ENCODE data around the gene REEP5. TPM values are rescaled to one million over a fixed set of nuclear protein-coding genes. Genes with fewer than 3 reads are reported as not detected.

REEP5 gene
- total RNA-seq, 4 donors from 2014 or later, result 67.2 to 116 (median 89.9) TPM

DNA sequence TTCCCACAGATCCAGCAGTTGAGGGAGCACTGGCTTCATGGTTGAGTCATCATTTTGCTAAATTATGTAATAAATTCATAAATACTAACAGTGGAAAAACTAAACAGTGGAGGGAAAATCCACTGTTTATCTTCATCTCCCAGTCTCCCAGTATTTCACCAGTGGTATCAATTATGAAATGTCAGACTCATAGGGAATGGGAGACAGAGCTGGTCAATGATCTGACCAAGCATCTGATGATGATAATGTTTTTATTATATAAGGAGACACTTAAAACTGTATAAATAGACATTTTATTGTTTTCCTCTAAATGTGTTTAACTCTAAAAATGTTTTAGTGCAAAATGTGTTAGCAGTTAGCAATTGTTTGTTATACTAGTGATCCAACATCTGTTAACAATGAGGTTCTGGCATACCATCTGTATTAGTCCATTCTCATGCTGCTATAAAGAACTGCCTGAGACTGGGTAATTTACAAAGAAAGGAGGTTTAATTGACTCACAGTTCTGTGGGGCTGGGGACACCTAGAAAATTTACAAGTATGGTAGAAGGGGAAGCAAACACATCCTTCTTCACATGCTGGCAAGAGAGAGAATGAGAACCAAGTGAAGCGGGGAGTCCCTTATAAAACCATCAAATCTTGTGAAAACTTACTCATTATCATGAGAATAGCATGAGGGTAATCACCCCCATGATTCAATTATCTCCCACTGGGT, 11.8 kb upstream of the REEP5 start:
- TF ChIP-seq POLR2A (IDR thresholded peaks at IDR 0.05), result no peak
- TF ChIP-seq, protein P1, sequence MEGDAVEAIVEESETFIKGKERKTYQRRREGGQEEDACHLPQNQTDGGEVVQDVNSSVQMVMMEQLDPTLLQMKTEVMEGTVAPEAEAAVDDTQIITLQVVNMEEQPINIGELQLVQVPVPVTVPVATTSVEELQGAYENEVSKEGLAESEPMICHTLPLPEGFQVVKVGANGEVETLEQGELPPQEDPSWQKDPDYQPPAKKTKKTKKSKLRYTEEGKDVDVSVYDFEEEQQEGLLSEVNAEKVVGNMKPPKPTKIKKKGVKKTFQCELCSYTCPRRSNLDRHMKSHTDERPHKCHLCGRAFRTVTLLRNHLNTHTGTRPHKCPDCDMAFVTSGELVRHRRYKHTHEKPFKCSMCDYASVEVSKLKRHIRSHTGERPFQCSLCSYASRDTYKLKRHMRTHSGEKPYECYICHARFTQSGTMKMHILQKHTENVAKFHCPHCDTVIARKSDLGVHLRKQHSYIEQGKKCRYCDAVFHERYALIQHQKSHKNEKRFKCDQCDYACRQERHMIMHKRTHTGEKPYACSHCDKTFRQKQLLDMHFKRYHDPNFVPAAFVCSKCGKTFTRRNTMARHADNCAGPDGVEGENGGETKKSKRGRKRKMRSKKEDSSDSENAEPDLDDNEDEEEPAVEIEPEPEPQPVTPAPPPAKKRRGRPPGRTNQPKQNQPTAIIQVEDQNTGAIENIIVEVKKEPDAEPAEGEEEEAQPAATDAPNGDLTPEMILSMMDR (IDR thresholded peaks at IDR 0.05 in 4 of 5, conservative IDR thresholded peaks at IDR 0.05 in 1 of 5), result no peak

GRCh38 chr5:112933105-112933504, 11.1 kb upstream of the REEP5 start:
- Histone ChIP-seq H3K4me1 (peaks cover 0 to 11% of the 10 kb centered on the region in 2 donors), H3K27me3 (no peaks in the 10 kb centered on the region), H3K27ac (no peak overlapping the region), H3K4me3 (no peak overlapping the region), H3K36me3 (no peaks in the 10 kb centered on the region), H3K9me3 (no peaks in the 10 kb centered on the region)
- DNase-seq (no peak), ATAC-seq (no peak)
- in situ Hi-C loops (cut with MboI; ENCODE audit: low sequenced_read_pairs in 4 of 4) (loop anchor here in 1 of 4 donors (25.0 kb wide), 1 partner anchor 371 kb away; no protein-coding TSS in a partner anchor), intact Hi-C loops (cut with DNase I; ENCODE audit: low total_unique reads) (no loop called here)
- TF ChIP-seq, protein P1 (IDR thresholded peaks at IDR 0.05 in 4 of 5, conservative IDR thresholded peaks at IDR 0.05 in 1 of 5), result no peak
- no peak for TF ChIP-seq POLR2A (IDR thresholded peaks at IDR 0.05)

More for the DNA sequence above, 11.8 kb upstream of the REEP5 start:
- Histone ChIP-seq H3K4me3 (no peak overlapping the region), H3K4me1 (peaks cover 0 to 4% of the 10 kb centered on the region in 2 donors), H3K27me3 (no peaks in the 10 kb centered on the region), H3K27ac (no peak overlapping the region), H3K9me3 (no peaks in the 10 kb centered on the region), H3K36me3 (no peaks in the 10 kb centered on the region)
- ATAC-seq (no peak), DNase-seq (no peak)
- in situ Hi-C loops (cut with MboI; ENCODE audit: low sequenced_read_pairs in 4 of 4) (loop anchor here in 1 of 4 donors (25.0 kb wide), 1 partner anchor 372 kb away; no protein-coding TSS in a partner anchor), intact Hi-C loops (cut with DNase I; ENCODE audit: low total_unique reads) (no loop called here)

DNA sequence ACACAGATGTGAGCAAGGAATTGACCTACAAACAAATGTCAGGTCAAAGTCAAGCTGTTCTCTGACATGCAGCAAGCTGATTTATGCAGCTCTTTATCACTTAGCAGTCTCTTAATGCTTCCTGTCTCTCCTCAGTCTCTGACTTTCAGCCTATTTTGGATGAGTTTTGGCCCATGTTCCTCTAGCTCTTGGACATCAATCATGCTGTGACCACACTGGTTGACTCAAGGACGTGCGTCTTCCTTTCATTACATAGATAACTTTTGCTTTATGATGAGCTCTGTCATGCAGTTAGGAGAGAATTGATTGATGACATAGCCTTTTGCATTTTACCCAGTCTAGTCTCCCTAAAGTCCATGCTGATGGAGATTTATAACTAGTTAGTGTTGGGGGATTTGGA, 9.4 kb upstream of the REEP5 start:
- H3K9me3 ChIP-seq, result no peaks in the 10 kb centered on the region
- H3K36me3 ChIP-seq, result no peaks in the 10 kb centered on the region
- ATAC-seq (no peak), DNase-seq (no peak)
- in situ Hi-C loops (cut with MboI; ENCODE audit: low sequenced_read_pairs in 4 of 4), result loop anchor here in 1 of 4 donors (25.0 kb wide), 1 partner anchor 369 kb away; no protein-coding TSS in a partner anchor
- H3K4me3 ChIP-seq, result no peak overlapping the region
- intact Hi-C loops (cut with DNase I; ENCODE audit: low total_unique reads), result no loop called here
- TF ChIP-seq, protein P1 (IDR thresholded peaks at IDR 0.05 in 4 of 5, conservative IDR thresholded peaks at IDR 0.05 in 1 of 5), result no peak
- no peak for TF ChIP-seq POLR2A (IDR thresholded peaks at IDR 0.05)
- H3K4me1 ChIP-seq, result peaks cover 0 to 11% of the 10 kb centered on the region in 2 donors
- H3K27me3 ChIP-seq, result no peaks in the 10 kb centered on the region
- H3K27ac ChIP-seq, result no peak overlapping the region

GRCh38 chr5:112930082-112930344, 8.0 kb upstream of the REEP5 start:
- H3K9me3 ChIP-seq, result no peaks in the 10 kb centered on the region
- DNase-seq (no peak), ATAC-seq (no peak)
- in situ Hi-C loops (cut with MboI; ENCODE audit: low sequenced_read_pairs in 4 of 4), result loop anchor here in 1 of 4 donors (25.0 kb wide), 1 partner anchor 368 kb away; no protein-coding TSS in a partner anchor
- H3K27me3 ChIP-seq, result no peaks in the 10 kb centered on the region
- intact Hi-C loops (cut with DNase I; ENCODE audit: low total_unique reads), result no loop called here
- peaks cover 0 to 11% of the 10 kb centered on the region in 2 donors for H3K4me1 ChIP-seq
- peak overlapping the region in 1 of 4 donors; percentile 60 for H3K27ac ChIP-seq
- H3K4me3 ChIP-seq, result no peak overlapping the region
- TF ChIP-seq, protein P1 (IDR thresholded peaks at IDR 0.05 in 4 of 5, conservative IDR thresholded peaks at IDR 0.05 in 1 of 5), result no peak
- TF ChIP-seq POLR2A (IDR thresholded peaks at IDR 0.05), result no peak
- H3K36me3 ChIP-seq, result no peaks in the 10 kb centered on the region
